Measurements from ENCODE around the gene REG1A.

GRCh38 chr2:79097843-79098242 lies 22.4 kb upstream of the REG1A start:
- TF ChIP-seq, protein P1, sequence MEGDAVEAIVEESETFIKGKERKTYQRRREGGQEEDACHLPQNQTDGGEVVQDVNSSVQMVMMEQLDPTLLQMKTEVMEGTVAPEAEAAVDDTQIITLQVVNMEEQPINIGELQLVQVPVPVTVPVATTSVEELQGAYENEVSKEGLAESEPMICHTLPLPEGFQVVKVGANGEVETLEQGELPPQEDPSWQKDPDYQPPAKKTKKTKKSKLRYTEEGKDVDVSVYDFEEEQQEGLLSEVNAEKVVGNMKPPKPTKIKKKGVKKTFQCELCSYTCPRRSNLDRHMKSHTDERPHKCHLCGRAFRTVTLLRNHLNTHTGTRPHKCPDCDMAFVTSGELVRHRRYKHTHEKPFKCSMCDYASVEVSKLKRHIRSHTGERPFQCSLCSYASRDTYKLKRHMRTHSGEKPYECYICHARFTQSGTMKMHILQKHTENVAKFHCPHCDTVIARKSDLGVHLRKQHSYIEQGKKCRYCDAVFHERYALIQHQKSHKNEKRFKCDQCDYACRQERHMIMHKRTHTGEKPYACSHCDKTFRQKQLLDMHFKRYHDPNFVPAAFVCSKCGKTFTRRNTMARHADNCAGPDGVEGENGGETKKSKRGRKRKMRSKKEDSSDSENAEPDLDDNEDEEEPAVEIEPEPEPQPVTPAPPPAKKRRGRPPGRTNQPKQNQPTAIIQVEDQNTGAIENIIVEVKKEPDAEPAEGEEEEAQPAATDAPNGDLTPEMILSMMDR (IDR thresholded peaks at IDR 0.05), result no peak
- no peak for TF ChIP-seq POLR2A (IDR thresholded peaks at IDR 0.05)
